ENCODE measurements around the gene TMEM163.
"Not testable (repeated sequence)": the region's sequence is repeated elsewhere in the genome, so short reads cannot be mapped to it uniquely, and the experiment has no call there.

The TMEM163 gene

DNA sequence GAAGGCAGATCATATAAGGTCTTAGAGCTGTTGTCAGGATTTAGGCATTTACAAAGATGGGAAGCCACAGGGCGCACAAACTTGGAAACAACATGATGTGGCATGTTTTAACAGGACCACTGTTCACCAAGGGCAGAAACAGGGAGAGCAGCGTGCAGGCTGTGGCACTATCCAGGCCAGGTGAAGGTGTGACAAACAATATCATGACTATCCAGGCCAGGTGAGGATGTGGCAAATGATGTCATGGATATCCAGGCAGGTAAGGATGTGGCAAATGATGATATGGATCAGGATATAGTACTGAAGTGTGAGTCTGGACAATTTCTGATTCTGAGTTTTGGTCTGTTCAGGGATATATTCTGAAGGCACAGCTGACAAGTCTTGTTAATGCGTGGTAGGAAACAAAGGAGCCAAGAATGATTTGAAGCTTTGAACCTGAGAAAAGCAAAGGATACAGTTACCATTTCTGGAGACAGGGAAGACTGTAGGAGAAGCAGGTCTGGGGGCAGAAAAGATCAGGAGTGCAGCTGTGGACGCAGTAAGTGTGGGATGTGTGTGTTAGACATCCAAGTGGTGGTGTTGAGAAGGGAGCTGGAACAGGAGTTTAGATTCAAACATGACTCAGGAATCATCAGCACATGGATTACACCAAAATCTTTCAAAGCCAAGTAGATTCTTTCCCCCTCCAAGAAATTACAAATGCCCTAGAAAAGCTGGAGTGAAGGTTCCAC lies 205.9 kb downstream of the TMEM163 start:
- no peak for DNase-seq

DNA sequence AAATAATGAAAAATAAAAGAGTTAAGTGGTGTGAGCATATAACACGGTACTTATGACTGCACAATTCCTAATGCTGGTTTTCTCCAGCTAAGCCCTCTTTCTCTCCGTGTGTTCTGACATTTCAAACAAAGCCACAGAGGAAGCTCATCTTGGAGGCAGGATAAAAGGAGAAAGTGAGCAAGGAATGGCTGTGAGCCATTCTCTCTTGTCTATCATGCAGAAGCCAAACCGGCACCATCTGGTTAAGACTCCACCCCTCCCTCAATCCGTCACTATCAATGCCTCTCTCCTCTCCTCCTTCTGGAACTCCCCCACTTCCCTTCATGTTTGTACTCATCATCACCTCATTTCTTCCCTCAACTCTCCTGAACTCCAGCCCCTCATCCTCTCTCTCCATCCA lies 210.4 kb downstream of the TMEM163 start:
- DNase-seq, result no peak

DNA sequence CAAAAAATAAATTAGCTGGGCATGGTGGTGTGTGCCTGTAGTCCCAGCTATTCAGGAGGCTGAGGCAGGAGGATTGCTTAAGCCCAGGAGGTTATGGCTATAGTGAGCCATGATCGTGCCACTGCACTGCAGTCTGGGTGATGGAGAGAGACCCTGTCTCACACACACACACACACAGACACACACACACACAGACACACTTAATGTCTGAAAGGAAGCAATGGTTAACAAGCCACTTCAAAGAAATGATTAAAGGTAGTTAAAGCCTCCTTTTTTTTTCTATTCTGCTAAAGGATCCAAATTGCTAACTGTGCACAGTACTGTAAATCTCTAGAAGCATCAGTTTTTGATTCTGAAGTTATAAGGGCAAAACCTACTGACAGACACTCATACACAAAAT lies 211.1 kb downstream of the TMEM163 start:
- DNase-seq, result no peak

GRCh38 chr2:134507159-134507558 lies 211.6 kb downstream of the TMEM163 start:
- not testable (repeated sequence) for DNase-seq

DNA sequence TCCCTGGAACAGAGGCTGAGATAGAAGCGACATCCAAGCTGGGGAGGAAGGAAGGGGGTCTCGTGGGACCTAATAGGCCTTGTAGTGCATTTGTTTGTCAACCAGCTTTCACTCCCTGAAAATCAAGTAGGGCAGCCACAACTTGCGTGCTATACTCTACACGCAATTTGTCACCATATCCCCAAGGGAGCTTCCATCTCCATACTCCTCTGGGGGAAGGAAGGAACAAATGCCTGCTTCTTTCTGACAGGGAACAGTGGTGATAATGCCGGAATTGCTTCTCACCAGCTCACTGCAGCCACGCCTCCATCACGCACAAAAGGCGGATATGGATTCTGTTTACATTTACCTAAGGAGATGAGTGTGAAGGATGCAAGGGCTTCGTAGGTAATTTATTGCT lies 213.4 kb downstream of the TMEM163 start:
- no peak for DNase-seq

DNA sequence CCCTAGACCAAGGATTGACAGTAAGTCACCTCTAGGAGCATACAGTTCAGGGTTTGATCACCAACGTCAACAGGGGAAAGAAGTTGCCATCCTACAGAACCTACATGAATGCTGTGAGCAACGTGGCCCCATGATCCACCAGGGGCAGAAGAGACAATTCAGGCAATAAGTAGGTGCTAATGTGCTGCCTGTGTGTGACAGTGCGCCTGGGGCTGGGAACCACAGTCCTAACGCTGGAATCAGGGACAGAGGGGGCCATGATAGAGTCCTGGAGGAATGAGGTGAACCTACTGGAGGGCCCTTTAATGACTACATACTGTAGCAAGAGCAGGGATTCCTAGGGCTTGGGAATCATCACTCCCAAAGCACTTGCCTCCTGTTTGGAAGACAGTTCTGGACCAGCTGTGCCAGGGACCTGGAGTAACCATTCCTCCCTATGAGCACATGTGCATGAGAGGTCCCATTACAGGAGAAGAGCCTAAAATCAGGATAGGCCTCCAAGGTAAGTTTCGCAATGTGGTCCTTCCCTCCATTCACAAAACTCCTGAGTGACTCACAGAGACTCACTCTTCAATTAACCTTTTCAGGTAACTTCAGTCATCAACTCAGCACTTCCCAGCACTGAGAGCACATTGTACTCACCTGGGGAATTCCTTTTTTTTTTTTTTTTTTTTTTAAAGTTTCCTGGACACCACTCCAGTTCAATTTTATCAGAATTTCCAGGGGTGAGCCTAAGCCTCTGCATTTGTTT lies 214.0 kb downstream of the TMEM163 start:
- DNase-seq, result no peak

- DNase-seq, result no peak
These were observed 216.7 kb downstream of the TMEM163 start for GRCh38 chr2:134502104-134502503.

DNA sequence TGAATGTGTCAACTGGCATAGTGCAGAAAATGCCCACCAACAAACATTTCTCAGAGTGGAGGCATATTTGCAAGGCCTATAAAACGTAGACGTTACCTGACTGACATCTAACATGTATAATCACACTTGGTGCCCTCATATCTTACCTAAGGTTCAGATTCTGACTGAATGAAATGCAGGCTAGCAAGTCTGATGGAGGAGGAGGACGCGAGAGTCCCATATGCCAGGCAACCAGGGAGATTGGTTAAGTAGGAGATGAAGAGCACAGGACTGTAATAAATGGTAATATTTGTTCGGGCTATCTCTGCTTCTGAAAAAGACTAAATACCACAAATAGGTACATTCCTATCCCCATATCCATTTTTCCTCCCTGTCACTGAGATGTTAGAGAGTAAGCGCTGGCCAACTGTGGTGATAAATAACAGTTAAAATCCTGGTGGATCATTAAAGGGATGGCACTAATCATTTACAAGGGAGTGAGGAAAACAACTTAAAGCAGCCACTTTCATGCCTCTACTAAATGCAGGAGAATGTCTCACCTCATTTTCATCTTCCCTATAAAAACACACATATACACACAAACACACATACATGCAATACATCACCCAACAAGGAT lies 217.2 kb downstream of the TMEM163 start:
- no peak for DNase-seq

- DNase-seq, result no peak
These were observed 218.4 kb downstream of the TMEM163 start for GRCh38 chr2:134500211-134500935.

DNA sequence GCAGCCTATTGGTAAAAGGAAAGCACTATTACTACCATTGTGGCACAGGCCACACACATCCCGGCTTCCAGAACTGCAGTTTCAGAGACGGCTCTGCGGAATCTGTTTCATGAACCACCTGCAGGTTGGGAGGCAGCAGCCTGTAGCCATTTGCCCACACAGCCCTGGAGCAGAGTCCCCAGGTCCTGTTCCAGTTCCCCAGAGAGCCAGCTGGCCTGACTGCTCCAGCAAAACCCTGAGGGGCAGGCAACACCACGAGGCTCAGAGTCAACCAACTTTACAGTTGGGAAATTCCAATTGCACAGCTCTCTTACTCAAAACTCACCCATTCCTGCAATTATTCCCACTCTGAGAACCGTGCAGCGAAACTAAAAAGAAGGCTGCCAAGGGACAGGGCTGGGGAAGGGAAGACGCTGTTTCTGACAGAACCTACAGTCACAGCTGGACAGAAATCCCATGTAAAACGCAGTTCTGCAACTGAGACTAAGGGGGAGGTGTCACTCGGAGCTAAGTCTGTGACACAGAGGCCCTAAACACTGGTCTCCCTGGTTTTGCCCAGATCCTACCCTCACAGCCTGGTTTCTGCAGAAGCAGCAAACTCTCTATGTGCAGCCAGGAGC lies 219.4 kb downstream of the TMEM163 start:
- no peak for DNase-seq

DNA sequence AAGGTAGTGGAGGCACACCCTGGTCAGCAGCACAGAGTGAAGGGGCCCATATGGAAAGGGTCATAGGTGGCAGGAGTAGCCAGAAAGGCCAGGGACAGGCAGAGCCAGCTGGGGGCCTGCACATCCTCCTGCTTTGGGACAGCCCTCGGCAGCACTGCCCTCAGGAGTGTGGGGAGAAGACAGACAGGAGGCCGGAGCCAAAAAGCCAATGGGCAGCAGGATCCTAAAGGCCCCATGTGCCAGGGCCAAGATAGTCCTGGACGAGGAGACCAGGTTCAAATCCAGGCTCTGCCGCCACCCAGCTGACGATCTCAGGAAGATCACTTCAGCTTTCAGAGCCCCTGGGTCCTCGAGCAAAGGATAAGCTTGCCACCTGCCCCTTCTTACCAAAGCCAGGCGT lies 220.1 kb downstream of the TMEM163 start:
- DNase-seq, result no peak

- no peak for DNase-seq
These were observed 225.0 kb downstream of the TMEM163 start for GRCh38 chr2:134493797-134494196.

DNA sequence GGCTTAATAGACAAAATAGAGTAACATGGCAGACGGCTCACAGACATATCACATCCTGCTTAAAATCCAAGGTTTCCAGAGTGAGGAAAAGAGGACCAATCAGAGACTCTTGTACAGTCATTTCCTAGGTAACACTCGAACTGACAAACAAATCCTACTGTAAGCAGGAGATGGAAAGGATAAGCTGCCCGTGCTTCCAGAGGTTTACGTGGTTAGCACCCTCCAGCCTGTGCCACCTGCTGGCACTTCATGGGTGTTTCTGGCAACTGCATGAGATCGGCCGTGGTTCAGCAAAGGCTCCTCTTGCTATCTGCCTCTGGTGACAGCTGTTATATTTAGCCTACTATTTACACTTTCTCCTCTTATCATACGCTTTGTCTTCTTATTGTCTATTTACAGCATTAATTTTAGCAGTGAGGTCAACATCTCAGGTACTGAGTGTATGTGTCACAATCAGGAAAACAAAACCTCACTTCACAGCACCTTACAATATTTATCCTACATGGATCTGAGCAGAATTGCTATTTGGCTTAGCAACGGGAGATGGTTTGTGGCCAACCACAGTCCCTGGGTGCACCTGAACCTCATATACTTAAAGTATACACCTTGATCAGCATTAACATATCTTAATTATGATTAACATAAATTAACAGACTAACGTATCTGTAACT lies 226.9 kb downstream of the TMEM163 start:
- no peak for DNase-seq

- DNase-seq, result no peak
These were observed 227.8 kb downstream of the TMEM163 start for GRCh38 chr2:134491022-134491421.

- no peak for DNase-seq
These were observed 228.2 kb downstream of the TMEM163 start for GRCh38 chr2:134490559-134490958.

DNA sequence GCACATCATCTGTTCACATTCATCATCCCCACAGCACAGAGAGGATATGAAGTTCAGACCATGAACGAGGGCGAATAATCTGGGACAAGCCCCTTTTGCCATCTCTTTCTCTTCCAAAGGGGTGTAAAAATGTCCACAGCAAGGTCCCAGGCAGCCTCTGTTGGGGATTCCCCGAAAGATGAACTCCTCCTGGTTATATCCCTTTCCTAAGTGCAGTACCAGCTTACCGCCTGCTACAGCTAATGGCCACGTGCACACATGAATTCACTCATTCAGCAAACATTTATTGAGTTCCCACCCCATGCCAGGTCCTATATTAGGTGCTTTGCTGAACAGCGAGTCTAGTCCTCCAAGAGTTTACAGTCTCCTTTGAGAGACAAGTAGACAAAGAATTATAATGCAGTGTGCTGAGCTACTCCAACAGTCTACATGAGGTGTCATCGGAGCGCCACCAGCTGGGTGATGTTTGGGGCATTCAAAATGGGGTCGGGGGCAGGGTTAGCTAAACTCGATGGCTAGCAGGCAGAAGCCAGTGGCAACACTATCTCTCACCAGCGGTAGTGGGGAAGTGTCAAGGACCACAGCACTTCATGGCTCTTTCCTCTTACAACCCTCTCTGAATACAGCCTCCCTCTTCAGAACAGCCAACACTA lies 228.9 kb downstream of the TMEM163 start:
- no peak for DNase-seq

GRCh38 chr2:134482766-134483340 lies 235.9 kb downstream of the TMEM163 start:
- no peak for DNase-seq

DNA sequence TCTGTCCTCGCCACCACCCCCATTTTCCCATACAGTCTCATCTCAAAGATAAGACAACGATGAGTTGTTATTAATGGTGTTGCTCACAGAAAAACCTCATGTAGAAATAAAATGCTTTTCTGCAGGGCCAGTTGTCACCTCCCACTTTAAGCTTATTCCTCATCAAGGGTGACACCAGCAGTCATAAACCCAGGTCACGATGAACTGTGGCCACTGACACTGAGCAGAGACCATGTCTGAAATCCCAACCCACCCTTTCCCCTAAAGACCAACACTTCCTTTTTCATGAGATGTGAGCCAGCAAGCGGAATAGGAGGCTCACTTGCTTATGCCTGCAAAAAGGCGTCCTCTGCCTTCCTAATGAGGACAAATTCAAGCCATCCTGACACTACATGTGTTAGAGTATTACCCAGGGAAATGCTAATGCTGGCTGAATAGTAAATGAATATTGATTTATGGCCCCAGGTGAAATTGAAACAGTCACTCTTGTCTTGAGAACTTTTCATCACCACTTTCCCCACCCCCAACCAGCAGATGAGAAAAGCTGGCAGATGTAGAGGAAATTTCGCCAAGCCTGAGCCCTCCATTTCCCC lies 236.6 kb downstream of the TMEM163 start:
- DNase-seq, result no peak

DNA sequence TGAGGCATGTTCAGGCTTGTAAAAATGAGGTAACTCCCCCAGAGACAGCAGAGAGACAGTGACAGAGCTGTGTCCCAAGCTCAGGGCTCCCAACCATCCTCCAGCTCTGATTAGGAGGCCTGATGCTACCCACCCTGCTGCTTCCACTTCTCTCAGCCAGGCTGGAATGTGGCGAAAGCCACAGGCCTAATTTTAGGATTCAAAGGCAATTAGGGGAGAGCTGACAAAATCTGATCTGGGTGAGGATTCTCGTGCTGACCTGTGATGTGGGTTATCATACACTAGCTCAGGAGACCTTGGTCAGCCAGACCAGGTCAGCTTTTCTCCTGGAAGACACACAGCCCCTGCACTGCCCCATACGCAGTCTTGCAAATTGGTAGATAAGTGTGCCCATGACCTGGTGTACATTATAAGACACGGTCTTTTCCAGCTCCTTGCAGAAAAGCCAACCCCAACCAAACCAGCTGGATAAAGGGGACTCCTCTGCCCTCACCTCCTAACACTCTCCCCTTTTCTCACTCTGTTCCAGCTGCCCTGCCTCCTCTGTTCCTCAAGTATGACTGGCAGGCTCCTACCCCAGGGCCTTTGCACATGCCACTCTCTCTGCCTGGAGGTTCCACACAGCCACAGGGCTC lies 239.0 kb downstream of the TMEM163 start:
- no peak for DNase-seq

DNA sequence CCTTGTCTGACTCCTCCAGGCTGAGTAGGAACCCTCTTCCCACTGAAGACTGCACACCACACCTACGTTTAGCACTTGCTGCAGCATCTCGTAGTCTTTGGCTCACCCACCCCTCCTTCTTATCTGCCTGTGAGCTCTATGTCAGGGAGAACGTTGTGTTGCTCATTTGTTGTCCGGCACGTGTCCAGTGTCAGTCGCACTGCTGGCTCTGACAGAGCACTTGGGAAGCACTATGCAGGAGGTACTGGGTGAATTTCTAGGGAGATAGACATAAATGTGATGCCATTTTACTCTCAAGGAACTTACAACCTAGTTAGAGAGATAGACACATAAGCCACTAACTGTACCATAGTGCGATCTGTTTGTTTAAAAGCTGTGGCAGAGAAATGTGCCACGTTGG lies 241.8 kb downstream of the TMEM163 start:
- not testable (repeated sequence) for DNase-seq

Data from left hindlimb (tissue), 1 donor.